ENCODE results near the gene ZNF329.

Gene ZNF329

DNA sequence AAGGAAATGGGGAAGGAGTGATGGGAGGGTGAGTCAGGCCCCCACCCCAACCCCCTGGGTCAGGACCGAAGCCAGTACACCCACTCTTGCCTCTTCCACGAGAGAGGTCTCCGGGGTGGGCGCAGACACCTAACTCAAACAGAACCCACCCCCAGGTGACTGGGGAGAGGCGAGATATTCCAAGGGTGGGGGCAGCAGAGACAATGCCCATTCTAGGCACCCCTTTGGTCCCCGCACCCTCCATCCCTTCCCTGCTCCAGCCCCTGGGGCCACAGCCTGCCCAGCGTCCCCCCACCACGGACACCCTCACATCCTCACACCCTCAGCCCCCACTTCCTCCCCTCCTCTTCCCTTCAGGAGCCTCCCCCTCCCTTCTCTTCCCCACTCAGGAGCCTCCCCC lies 53.2 kb downstream of the ZNF329 start:
- DNase-seq = no peak

DNA sequence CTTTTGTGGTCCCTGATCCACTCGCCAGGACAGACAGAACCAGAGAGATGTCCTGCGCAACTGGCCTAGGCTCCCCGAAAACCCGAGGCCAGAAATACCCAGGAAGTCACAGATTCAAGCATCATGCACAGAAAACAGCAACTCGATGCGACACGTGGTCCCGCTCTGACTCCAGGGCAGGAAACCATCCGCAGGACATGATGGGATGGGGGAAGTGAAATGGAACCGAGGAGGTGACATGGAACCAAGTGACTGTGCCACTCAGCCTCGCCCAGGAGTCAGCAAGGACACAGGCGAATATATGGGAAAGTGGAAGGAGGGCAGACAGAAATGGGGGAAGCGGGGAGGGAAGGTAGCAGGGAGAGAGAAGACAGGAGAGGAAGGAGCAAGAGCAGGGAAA lies 53.7 kb downstream of the ZNF329 start:
- H3K4me1 Mint-ChIP-seq (ENCODE audit: low read depth) = peaks cover 12% of the 10 kb centered on the region
- H3K27me3 Mint-ChIP-seq = no peaks in the 10 kb centered on the region
- no peak for DNase-seq
- H3K27ac Mint-ChIP-seq = no peak overlapping the region
- peak overlapping the region; percentile 64 for H3K4me3 Mint-ChIP-seq
- peaks cover 52% of the 10 kb centered on the region for H3K36me3 Mint-ChIP-seq (ENCODE audit: low read depth)
- H3K9me3 Mint-ChIP-seq = peaks cover 37% of the 10 kb centered on the region

More for the DNA sequence above, 53.2 kb downstream of the ZNF329 start:
- H3K27ac Mint-ChIP-seq = no peak overlapping the region
- H3K36me3 Mint-ChIP-seq (ENCODE audit: low read depth) = peaks cover 49% of the 10 kb centered on the region
- H3K4me3 Mint-ChIP-seq = peak overlapping the region; percentile 64
- H3K9me3 Mint-ChIP-seq = peaks cover 35% of the 10 kb centered on the region
- H3K27me3 Mint-ChIP-seq = no peaks in the 10 kb centered on the region
- H3K4me1 Mint-ChIP-seq (ENCODE audit: low read depth) = peaks cover 12% of the 10 kb centered on the region

DNA sequence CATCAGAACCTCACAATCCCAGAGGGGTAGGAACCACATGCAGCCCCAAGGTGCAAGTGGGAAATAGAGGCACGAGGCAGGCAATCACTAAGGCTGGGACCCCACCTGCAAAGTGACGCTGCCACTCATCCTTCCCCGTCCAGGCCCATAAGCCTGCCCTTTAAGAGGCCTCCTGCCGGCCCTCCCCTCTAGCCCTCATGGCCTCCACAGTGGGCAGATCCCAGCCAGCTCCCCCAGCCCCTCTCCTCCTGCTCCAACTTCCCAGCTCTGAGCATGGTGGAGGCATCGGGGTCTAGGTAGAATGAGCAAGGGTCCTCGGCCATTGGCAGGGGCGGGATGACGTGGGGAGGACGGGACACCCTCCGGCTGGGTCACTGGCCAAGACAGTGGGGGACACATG lies 55.3 kb downstream of the ZNF329 start:
- Mint-ChIP-seq H3K27ac (no peak overlapping the region), H3K4me3 (no peak overlapping the region), H3K27me3 (no peaks in the 10 kb centered on the region), H3K9me3 (peaks cover 42% of the 10 kb centered on the region), H3K4me1 (ENCODE audit: low read depth) (peaks cover 12% of the 10 kb centered on the region), H3K36me3 (ENCODE audit: low read depth) (peaks cover 56% of the 10 kb centered on the region)
- no peak for DNase-seq

DNA sequence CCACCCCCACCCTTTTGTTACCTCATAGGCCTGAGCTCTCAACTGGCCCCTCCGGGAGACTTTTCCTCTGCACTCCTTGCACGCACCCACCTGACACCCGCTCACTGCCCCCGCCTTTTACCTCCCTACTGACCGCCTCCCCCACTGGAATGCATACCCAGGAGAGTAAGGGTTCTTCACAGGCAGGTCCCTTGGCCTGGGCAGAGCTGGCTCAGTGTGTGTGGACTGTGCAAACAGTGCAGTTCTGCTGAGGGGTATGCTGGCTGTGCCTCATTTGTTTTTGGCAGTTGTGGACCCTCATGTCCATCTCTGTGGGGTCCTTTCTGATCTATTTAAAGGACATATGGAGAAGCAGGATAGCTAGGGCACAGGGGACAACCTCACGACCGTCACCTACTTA lies 57.5 kb downstream of the ZNF329 start:
- Mint-ChIP-seq H3K4me3 (no peak overlapping the region), H3K9me3 (peaks cover 41% of the 10 kb centered on the region), H3K27ac (no peak overlapping the region), H3K27me3 (no peaks in the 10 kb centered on the region), H3K36me3 (ENCODE audit: low read depth) (peaks cover 62% of the 10 kb centered on the region), H3K4me1 (ENCODE audit: low read depth) (peaks cover 6% of the 10 kb centered on the region)
- no peak for DNase-seq

DNA sequence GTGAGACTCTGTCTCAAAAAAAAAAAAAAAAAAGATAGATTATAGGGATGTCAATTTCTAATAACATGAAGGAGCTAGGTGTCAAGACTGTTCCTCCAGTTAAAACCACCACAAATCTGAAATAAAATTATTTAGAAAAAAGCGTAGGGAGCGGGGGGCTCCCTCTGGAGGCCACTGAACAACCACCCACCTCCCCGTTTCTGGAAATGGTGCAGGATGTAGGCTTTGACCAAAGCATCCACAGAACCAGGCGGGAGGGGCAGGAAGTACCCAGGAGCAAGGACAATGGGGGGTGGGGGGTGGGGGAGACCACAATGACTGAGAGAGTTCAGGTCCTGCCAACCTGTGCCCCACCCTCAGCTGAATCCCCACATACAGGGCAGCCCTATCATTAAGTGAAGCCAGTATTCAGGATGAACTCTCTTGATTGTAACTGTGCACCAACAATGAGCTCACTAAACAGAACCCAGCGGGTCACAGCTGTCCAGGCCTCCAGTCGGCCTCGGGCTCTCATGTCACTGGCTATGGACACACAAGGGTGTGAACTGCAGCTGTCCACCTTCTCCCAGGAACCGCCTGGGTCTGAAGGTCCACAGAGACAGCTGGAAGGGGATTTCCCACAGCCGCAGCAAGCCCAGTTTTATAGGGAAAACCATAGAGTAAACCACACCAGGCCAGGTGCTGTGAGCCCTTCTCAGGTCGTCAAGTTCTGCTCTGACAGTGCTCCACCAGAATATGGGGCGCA lies 59.2 kb downstream of the ZNF329 start:
- DNase-seq = no peak
- H3K27me3 Mint-ChIP-seq = no peaks in the 10 kb centered on the region
- H3K27ac Mint-ChIP-seq = no peak overlapping the region
- no peak overlapping the region for H3K4me3 Mint-ChIP-seq
- H3K9me3 Mint-ChIP-seq = peaks cover 43% of the 10 kb centered on the region
- no peaks in the 10 kb centered on the region for H3K4me1 Mint-ChIP-seq (ENCODE audit: low read depth)
- H3K36me3 Mint-ChIP-seq (ENCODE audit: low read depth) = peaks cover 66% of the 10 kb centered on the region

DNA sequence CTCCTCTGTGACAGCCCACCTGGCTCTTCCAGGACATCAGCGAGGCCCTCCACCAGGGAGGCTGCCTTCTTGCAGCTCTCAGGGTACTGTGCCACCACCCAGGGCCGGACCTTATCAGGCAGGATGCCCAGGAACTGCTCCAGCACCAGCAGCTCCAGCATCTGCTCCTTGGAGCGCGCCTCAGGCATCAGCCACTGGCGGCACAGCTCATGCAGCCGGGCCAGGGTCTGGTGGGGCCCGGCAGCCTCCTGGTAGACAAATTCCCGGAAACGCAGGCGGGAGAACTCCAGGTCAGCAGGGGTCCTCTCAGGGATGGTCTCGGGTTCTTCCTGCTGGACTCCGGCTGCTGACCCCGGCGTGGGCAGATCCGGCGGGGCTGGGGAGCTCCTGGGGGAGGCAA lies 60.7 kb downstream of the ZNF329 start:
- Mint-ChIP-seq H3K36me3 (ENCODE audit: low read depth) (peaks cover 66% of the 10 kb centered on the region), H3K27me3 (no peaks in the 10 kb centered on the region), H3K4me3 (no peak overlapping the region), H3K4me1 (ENCODE audit: low read depth) (no peaks in the 10 kb centered on the region), H3K27ac (no peak overlapping the region), H3K9me3 (peaks cover 38% of the 10 kb centered on the region)
- DNase-seq = no peak

DNA sequence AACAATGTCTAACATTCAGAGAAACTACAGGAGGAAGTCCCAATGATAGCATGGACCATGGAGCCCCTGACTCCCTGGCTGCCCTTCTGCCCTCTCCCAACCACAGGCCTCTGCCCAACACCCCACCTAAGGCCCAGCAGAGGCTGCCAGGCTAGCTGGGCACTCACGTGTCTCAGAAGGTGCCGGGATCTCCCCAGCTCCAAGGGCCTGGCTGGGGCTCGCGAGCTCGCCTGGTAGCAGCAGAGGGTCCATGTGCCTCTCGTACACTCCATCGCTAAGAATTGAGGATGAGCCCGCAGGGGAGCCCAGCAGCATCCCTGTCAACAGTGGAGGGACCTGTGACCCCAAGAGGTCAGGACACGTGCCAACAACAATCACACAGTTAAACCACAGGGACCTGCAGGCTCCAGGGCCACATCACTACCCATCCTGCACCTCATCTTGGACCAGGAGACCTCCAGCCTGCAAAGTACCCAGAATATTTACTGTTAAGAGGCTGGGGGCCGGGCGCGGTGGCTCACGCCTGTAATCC lies 62.0 kb downstream of the ZNF329 start:
- H3K9me3 Mint-ChIP-seq = peaks cover 40% of the 10 kb centered on the region
- peaks cover 66% of the 10 kb centered on the region for H3K36me3 Mint-ChIP-seq (ENCODE audit: low read depth)
- H3K4me1 Mint-ChIP-seq (ENCODE audit: low read depth) = no peaks in the 10 kb centered on the region
- H3K27me3 Mint-ChIP-seq = no peaks in the 10 kb centered on the region
- no peak for DNase-seq
- H3K27ac Mint-ChIP-seq = no peak overlapping the region
- no peak overlapping the region for H3K4me3 Mint-ChIP-seq

DNA sequence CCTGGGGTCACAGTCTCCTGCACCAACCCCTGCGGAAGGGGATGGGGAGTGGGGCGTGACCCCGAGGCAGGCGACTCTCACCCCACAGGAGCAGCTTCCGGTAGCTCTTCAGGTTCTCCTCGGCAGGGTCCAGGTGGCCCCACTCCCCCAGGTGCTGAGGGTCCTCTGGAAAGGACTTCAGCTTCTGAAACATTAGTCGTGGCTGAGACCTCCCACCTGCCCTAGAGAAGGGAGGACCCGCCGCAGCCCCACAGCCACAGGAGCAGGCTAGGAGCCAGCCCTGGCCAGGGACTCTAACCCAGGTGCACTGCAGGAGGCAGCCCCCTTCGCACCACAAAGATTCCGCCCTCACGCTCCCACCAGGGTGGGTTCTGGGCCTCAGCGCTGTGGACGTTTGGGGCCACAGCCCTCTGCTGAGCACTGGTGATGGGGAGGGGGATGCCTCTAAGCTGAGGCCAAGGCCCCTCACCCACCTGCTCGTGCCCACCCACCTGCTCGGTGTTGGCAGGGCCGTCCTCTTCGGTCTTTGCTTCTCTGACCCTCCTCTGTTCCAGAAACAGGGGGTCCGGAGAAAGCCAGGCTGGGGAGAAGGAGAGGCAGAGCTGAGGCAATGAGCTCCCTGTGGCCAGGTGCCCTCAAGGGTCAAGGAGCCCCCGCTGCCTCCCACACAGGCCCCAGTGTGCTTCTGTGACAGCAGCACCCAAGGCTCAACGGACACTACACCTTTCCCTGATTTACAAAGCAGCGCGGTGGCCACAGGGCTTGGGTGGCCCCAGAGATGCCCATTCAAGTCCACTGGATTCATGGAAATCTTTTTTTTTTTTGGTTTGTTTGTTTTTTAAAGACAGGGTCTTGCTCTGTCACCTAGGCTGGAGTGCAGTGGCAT lies 63.5 kb downstream of the ZNF329 start:
- H3K4me3 Mint-ChIP-seq = no peak overlapping the region
- H3K9me3 Mint-ChIP-seq = peaks cover 37% of the 10 kb centered on the region
- no peak for DNase-seq
- no peaks in the 10 kb centered on the region for H3K27me3 Mint-ChIP-seq
- no peak overlapping the region for H3K27ac Mint-ChIP-seq
- H3K4me1 Mint-ChIP-seq (ENCODE audit: low read depth) = no peaks in the 10 kb centered on the region
- H3K36me3 Mint-ChIP-seq (ENCODE audit: low read depth) = peaks cover 66% of the 10 kb centered on the region

DNA sequence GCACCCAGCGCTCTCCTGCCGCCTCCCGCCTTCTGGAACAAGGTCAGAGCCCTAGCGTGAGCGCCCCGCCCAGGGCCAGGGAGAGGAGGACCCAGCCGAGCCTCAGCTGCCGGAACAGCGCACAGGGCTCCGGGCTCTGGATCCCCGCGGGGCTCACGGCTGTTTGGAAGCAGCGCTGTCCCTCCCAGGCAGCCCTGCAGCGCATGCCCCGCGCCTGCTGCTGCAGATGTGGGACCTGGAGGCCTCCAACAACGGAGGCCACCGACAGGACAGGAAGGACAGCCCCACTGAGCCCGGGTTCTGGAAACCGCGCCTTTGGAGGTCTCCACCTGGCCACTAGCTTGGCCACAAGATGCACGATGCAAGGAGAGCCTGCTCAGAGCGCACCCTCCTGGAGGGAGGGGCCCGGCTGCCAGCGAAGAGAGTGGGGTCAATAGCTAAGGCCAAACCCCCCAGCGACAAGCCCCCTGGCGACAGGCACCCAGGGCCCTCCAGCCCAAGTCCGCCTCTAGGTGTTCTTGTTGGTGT lies 65.2 kb downstream of the ZNF329 start:
- H3K36me3 Mint-ChIP-seq (ENCODE audit: low read depth) = peaks cover 66% of the 10 kb centered on the region
- no peak overlapping the region for H3K27ac Mint-ChIP-seq
- no peaks in the 10 kb centered on the region for H3K27me3 Mint-ChIP-seq
- peaks cover 43% of the 10 kb centered on the region for H3K9me3 Mint-ChIP-seq
- no peak overlapping the region for H3K4me3 Mint-ChIP-seq
- H3K4me1 Mint-ChIP-seq (ENCODE audit: low read depth) = no peaks in the 10 kb centered on the region
- no peak for DNase-seq

DNA sequence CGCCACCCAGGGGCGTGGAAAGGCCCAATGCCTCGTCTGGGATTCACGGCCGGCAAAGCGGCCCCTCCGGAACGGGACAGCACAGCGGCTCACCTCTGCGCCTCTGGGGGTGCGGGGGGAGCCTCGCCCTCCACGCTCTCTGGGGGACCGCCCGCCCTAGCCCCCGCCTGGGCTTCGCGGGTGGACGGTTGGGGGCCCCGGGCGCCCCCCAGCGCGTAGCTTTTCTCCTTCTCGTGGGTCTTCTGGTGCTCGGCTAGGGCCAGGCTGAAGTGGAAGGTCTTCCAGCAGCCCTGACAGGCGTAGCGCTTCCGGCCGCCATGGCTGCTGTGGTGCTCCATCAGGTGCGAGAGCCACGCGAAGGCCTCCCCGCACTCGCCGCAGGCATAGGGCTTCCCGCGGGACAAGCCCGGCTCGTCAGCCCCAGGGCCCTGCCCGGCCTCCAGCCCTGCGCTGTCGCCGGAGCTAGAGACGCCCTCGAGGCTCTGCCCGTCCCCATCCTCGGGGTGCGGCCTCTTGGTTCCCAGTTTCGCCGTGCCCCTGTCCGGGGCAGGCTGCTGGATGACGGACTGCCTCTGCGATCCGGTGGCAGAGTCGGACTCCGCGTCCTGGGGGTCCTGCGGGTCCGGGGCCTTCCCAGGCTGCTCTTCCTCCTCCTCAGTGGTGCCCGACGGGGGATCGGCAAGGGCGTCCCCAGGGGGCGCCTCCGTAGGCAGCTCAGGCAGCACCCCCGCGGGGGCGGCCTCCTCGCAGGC lies 65.8 kb downstream of the ZNF329 start:
- no peak overlapping the region for H3K4me3 Mint-ChIP-seq
- H3K27ac Mint-ChIP-seq = no peak overlapping the region
- H3K36me3 Mint-ChIP-seq (ENCODE audit: low read depth) = peaks cover 64% of the 10 kb centered on the region
- peaks cover 46% of the 10 kb centered on the region for H3K9me3 Mint-ChIP-seq
- no peak for DNase-seq
- no peaks in the 10 kb centered on the region for H3K4me1 Mint-ChIP-seq (ENCODE audit: low read depth)
- no peaks in the 10 kb centered on the region for H3K27me3 Mint-ChIP-seq

DNA sequence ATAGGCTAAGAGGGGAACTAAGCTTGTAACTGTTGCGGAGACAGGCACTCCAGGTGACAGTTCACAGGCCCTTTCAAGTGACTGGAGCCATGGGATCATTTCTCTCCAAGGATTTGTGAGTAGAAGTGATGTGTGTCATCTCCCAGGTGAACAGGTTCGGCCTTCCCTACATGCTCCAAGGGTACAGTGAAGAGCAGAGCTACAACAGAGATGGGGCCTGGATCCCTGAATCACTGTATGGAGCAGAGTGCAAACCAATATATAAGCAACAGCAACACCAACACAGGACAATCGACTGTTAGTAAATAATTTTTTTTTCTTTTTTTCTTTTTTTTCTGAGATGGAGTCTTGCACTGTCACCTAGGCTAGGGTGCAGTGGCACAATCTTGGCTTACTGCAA lies 67.6 kb downstream of the ZNF329 start:
- H3K36me3 Mint-ChIP-seq (ENCODE audit: low read depth) = peaks cover 55% of the 10 kb centered on the region
- peaks cover 47% of the 10 kb centered on the region for H3K9me3 Mint-ChIP-seq
- no peaks in the 10 kb centered on the region for H3K4me1 Mint-ChIP-seq (ENCODE audit: low read depth)
- no peak for DNase-seq
- no peak overlapping the region for H3K4me3 Mint-ChIP-seq
- H3K27me3 Mint-ChIP-seq = no peaks in the 10 kb centered on the region
- H3K27ac Mint-ChIP-seq = no peak overlapping the region

DNA sequence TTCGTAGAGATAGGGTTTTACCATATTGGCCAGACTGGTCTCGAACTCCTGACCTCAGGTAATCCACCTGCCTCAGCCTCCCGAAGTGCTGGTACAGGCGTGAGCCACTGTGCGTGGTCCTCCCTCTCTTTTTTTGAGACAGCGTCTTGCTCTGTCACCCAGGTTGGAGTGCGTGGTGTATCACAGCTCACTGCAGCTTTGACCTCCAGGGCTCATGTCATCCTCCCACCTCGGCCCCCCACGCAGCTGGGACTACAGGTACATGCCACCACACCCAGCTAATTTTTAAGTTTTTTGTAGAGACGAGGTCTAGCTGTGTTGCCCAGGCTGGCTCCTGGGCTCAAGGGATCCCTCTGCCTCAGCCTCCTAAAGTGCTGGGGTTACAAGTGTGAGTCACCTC lies 70.8 kb downstream of the ZNF329 start:
- Mint-ChIP-seq H3K27me3 (no peaks in the 10 kb centered on the region), H3K27ac (no peak overlapping the region), H3K4me3 (no peak overlapping the region), H3K36me3 (ENCODE audit: low read depth) (peaks cover 40% of the 10 kb centered on the region), H3K9me3 (peaks cover 50% of the 10 kb centered on the region), H3K4me1 (ENCODE audit: low read depth) (no peaks in the 10 kb centered on the region)
- no peak for DNase-seq
